BE2C (cell line): ENCODE results near the gene MYO5A.
A peak's percentile ranks its signal among the peaks of the same experiment; 100 is the strongest.
"Not testable (repeated sequence)": the region's sequence is repeated elsewhere in the genome, so short reads cannot be mapped to it uniquely, and the experiment has no call there.

Experiments
- DNase-seq: peaks from one replicate; pipeline ENCODE4 v3.0.0-alpha.2; 2020
- H3K27me3 ChIP-seq: fragments of 250-450 bp; sonication (Bioruptor Pico); 2 replicates; pipeline ENCODE4 v1.5.1; 2020; ENCODE audit warnings: mild to moderate bottlenecking
- H3K36me3 ChIP-seq: fragments of 250-450 bp; sonication (Bioruptor Pico); 2 replicates; pipeline ENCODE4 v1.5.1; 2020; ENCODE audit warnings: mild to moderate bottlenecking
- H3K4me1 ChIP-seq: fragments of 250-450 bp; sonication (Bioruptor Pico); 2 replicates; pipeline ENCODE4 v1.5.1; 2020
- H3K4me3 ChIP-seq: 2 replicates; pipeline ENCODE4 v1.5.1; 2011; ENCODE audit warnings: low read depth, low read length
- H3K9me3 ChIP-seq: fragments of 250-450 bp; sonication (Bioruptor Pico); 2 replicates; pipeline ENCODE4 v1.5.1; 2020
- TF ChIP-seq, protein P1 (sequence below): IDR thresholded peaks from 2 replicates; pipeline ENCODE4 v1.5.1; 2012; ENCODE audit warnings: mild to moderate bottlenecking, low read depth, low read length

Gene MYO5A

DNA sequence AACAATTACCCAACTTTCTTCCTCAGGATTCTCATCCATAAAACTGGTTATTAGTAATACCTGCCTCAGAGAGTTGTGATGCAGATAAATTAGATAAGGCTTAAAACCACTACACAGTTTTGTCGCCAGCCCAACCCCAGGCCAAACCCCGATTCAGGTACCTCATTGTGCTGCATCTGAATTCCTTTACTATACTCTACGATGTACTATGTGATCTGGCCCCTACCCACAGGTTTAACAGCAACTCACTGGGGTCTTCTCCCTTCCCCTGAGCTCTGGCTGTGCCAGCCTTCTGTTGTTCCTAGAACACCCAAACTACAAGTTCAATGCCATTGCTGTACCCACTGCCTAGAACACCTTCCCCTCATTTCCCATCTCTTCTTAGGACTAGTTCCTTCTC is 64.6 kb downstream of the MYO5A start:
- H3K9me3 ChIP-seq = no peaks in the 10 kb centered on the region
- no peak overlapping the region for H3K4me3 ChIP-seq
- H3K4me1 ChIP-seq = no peaks in the 10 kb centered on the region
- no peaks in the 10 kb centered on the region for H3K27me3 ChIP-seq
- TF ChIP-seq, protein P1, sequence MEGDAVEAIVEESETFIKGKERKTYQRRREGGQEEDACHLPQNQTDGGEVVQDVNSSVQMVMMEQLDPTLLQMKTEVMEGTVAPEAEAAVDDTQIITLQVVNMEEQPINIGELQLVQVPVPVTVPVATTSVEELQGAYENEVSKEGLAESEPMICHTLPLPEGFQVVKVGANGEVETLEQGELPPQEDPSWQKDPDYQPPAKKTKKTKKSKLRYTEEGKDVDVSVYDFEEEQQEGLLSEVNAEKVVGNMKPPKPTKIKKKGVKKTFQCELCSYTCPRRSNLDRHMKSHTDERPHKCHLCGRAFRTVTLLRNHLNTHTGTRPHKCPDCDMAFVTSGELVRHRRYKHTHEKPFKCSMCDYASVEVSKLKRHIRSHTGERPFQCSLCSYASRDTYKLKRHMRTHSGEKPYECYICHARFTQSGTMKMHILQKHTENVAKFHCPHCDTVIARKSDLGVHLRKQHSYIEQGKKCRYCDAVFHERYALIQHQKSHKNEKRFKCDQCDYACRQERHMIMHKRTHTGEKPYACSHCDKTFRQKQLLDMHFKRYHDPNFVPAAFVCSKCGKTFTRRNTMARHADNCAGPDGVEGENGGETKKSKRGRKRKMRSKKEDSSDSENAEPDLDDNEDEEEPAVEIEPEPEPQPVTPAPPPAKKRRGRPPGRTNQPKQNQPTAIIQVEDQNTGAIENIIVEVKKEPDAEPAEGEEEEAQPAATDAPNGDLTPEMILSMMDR = no peak
- DNase-seq = no peak
- no peaks in the 10 kb centered on the region for H3K36me3 ChIP-seq

DNA sequence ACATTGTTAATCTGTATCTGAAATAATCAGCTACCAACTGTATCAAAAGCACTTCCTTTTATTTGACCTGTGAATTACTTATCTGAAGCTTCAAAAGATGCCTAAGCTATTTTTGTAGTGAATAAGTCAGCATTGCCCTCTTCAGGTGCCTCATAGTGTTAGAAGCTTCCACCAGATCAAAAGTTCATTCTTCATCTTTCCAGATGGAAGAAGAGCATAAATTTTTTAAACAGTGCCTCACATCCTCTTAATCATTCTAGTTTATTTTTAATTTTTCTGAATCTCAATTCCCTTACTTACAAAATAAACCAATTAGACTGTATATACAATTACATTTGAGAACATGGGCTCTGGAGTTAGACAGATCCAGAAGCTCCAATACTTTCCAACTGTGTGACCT is 65.0 kb downstream of the MYO5A start:
- Histone ChIP-seq H3K4me1 (no peaks in the 10 kb centered on the region), H3K4me3 (no peak overlapping the region), H3K9me3 (no peaks in the 10 kb centered on the region), H3K36me3 (no peaks in the 10 kb centered on the region), H3K27me3 (no peaks in the 10 kb centered on the region)
- TF ChIP-seq, protein P1 = 0 out of 2 replicates have a peak, but pooled peaks have one; percentile 10
- DNase-seq = no peak

DNA sequence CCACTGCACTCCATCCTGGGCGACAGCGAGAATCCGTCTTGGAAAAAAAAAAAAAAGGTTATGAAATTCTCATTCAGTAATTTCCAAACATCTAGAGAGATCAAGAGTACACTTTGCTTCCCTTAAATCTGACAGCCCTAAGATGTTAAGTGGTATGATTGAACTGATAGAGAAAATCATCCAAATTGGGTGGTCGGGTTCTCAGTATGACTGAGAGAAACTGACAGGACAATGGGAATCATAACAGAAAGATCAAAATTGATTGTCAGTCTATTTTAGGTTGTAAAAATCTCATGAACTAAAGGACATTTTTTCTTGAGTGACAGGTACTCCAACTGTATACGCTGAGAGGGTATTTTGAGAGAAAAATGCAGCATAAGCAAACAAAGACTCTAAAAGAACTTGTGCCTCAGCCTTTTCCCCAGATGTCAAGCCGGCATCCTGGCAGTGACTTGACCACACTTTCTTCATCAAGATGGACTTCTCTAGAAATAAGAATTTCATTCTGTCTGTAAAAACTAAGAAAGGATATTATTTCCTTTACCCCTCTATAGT is 65.8 kb downstream of the MYO5A start:
- TF ChIP-seq, protein P1 = no peak
- Histone ChIP-seq H3K4me3 (no peak overlapping the region), H3K9me3 (no peaks in the 10 kb centered on the region), H3K4me1 (no peaks in the 10 kb centered on the region), H3K27me3 (no peaks in the 10 kb centered on the region), H3K36me3 (no peaks in the 10 kb centered on the region)
- DNase-seq = no peak

DNA sequence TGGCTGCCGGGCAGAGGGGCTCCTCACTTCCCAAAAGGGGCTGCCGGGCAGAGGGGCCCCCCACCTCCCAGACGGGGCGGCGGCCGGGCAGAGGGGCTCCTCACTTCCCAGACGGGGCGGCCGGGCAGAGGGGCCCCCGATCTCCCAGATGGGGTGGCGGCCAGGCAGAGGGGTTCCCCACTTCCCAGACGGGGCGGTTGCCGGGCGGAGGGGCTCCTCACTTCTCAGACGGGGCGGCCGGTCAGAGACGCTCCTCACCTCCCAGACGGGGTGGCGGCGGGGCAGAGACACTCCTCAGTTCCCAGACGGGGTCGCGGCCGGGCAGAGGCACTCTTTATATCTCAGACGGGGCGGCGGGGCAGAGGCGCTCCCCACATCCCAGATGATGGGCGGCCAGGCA is 69.0 kb downstream of the MYO5A start:
- H3K4me1 ChIP-seq, H3K9me3 ChIP-seq, H3K27me3 ChIP-seq, H3K4me3 ChIP-seq, DNase-seq, H3K36me3 ChIP-seq: not testable (repeated sequence)

DNA sequence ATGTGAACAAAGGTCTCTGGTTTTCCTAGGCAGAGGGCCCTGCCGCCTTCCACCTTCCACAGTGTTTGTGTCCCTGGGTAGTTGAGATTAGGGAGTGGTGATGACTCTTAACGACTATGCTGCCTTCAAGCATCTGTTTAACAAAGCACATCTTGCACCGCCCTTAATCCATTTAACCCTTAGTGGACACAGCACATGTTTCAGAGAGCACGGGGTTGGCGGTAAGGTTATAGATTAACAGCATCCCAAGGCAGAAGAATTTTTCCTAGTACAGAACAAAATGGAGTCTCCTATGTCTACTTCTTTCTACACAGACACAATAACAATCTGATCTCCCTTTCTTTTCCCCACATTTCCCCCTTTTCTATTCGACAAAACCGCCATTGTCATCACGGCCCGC is 69.4 kb downstream of the MYO5A start:
- not testable (repeated sequence) for H3K27me3 ChIP-seq, H3K36me3 ChIP-seq, DNase-seq, H3K4me1 ChIP-seq, H3K9me3 ChIP-seq, H3K4me3 ChIP-seq

DNA sequence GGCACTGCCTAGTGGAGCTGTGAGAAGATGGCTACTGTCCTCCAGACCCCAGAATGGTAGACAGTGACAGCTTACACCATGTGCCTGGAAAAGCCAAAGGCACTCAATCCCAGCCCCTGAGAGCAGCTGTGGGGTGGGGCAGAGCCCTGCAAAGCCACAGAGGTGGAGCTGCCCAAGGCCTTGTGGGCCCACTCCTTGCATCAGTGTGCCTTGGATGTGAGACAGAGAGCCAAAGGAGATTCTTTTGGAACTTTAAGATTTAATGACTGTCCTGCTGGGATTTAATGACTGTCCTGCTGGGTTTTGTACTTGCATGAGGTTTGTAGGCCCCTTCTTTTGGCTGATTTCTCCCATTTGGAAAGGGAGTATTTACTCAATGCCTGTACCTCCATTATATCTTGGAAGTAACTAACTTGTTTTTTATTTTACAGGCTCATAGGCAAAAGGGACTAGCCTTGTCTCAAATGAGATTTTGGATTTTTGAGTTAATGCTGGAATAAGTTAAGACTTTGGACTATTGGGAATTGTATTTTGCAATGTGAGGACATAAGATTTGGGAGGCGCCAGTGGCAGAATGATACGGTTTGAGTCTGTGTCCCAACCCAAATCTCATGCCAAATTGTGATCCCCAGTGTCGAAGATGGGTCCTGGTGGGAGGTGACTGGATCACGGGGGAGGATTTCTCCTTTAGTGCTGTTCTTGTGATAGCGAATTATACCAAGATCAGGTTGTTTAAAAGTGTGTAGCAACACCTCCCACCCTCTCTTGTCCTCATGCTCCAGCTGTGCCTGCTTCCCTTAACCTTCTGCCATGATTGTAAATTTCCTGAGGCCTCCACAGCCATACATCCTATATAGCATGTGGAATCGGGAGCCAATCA is 80.4 kb downstream of the MYO5A start:
- H3K9me3 ChIP-seq = peaks cover 3% of the 10 kb centered on the region; the same call in 1 of the 2 replicates
- no peaks in the 10 kb centered on the region for H3K27me3 ChIP-seq
- no peaks in the 10 kb centered on the region for H3K36me3 ChIP-seq
- TF ChIP-seq, protein P1 = no peak
- no peak overlapping the region for H3K4me3 ChIP-seq
- H3K4me1 ChIP-seq = no peaks in the 10 kb centered on the region
- DNase-seq = no peak

DNA sequence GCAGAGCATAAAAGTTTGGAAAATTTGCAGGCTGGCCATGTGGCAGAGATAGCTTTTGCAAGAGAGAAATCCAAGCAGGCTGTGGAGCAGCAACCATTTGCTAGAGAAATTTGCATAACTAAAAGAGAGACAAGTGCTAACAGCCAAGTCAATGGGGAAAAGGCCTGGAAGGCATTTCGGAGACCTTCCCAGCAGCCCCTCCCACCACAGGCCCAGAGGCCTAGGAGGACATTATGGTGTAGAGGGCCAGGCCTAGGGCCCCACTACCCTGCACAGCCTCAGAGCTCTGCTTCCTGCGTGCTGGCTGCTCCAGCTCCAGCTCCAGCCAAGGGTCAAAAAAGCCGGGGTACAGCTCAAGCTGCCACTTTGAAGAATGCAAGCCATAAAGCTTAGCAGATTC is 82.7 kb downstream of the MYO5A start:
- no peak for DNase-seq
- Histone ChIP-seq H3K27me3 (no peaks in the 10 kb centered on the region), H3K4me1 (no peaks in the 10 kb centered on the region), H3K4me3 (no peak overlapping the region), H3K9me3 (0 out of 2 replicates have a peak, but pooled peaks cover 3% of the 10 kb centered on the region), H3K36me3 (no peaks in the 10 kb centered on the region)
- TF ChIP-seq, protein P1 = no peak
